Fibroblast of the conjunctiva (primary cell): ENCODE results near the gene KCNQ1.
"Not testable (repeated sequence)": the region's sequence is repeated elsewhere in the genome, so short reads cannot be mapped to it uniquely, and the experiment has no call there.

Experiments used
- DNase-seq: peaks from one replicate; pipeline ENCODE4 v3.0.0-alpha.2; 2010; ENCODE audit warnings: low read depth

KCNQ1 gene

DNA sequence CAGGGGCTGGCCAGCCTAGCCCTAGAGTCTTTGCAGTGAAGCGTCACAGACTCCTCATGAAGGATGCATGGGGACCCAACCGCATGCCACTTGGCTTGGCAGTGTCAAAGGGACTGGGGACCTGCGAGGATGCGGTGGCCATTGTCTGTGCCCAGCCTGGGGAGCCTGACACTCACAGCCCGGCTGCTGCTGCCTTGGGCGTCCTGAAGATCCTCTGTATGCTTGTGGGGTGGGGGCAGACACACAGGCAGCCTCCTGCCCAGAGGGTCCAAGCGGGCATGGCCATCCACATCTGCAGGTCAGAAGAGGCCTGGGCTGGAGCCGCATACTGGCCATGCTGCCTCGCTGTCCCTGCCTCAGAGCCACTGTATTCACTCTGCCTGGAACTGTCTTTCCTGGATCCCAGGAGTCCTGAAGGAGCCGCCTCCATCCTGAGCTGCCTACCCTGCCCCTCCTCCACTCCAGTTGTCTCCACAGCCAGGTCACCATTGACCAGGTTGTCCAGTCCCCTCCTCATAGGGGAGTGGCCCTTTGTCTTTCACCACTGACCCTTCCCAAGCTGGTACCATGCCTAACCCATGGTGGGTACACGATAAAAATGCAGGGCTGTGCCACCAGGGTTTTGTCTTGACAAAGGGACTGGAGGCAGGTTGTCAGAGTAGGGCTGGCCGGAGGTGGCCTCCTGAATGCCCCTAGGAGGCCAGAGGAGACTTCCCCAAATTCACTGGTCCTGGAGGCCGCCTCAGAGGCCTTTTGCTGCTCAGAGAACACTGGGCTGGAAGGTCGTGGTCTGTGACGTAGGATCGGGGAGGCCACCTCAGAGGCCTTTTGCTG is 148.0 kb downstream of the KCNQ1 start:
- DNase-seq: no peak

DNA sequence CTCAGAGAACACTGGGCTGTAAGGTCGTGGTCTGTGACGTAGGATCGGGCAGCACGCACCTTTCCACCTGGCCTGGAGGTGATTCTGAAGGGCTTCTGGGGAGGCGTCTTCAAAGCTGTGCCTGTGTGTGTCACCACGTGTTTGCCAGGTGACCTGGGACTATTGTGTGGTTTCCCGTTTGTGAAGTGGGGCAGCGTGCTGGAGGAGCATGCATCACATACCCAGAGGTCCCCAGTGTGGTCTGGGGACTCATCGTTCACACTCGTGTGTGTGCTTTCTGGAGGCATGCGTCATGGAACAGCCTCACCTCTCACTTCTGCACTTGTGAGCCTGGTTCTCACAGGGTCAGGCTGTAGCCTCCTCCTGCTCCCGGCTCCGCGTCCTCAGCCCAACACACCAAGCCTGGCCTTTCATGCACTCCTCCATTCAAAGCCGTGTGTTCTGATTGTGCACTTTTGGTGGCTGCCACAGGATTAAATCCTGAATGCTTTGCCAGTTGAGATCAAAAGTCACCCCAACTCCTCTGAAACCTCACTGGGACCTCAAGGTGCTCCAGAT is 148.7 kb downstream of the KCNQ1 start:
- DNase-seq: no peak

DNA sequence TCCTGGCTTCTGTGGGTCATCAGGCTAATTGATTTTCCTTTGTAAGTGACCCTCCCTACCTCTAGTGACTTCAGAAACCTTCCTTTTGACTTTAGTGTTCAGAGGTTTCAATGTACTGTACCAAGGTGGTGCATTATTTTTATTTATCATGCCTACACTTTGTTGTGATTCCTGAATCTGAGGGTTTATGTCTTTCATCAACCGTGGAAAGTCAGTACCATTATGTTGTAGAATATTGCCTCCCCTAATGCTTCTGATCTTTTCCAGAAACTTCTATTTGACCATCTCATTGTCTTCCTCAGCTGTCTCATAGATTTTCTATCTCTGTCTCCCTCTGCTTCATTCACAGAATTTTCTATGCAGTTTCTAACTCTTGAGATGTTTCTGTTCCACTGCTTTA is 149.5 kb downstream of the KCNQ1 start:
- DNase-seq: no peak

DNA sequence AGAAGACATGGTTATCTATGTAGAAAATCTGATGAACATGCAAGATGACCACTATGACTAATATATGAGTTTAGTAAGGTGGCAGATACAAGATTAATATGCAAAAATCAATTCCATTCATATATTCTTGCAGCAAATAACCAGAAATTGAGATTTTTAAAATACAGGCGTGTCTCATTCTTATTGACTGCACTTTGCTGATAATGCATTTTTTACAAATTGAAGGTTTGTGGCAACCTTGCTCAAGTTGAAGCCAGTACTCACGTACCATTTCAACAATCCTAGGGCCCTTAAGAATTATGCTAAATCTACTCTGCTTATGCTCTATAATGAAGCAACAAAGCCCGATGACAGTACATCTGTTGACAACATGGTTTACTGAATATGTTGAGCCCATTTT is 150.4 kb downstream of the KCNQ1 start:
- DNase-seq: no peak

DNA sequence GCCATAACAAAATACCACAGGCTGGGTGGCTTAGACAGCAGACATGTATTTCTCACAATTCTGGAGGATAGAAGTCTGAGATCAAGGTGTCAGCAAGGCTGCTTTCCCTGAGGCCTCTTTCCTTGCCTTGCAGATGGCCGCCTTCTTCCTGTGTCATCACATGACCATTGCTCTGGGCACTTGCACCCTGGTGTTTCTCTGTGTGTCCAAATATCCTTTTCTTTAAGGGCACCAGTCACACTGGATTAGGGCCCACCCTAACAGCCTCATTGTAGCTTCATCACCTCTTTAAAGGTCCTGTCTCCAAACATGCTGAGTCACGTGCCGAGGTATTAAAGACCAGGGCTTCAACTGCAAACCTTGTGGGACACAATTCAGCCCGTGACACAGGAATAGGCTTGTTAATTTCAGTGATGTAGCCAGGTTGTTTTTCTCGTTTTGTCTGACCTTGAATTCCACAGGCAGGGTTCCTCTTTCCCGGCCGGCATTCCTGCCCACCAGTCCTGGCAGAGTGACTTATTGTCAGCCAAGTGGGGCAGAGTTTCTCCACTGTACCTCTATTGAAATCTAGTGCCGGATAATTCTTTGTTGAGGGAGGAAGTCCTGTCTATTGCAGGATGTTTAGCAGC is 154.9 kb downstream of the KCNQ1 start:
- DNase-seq: no peak

DNA sequence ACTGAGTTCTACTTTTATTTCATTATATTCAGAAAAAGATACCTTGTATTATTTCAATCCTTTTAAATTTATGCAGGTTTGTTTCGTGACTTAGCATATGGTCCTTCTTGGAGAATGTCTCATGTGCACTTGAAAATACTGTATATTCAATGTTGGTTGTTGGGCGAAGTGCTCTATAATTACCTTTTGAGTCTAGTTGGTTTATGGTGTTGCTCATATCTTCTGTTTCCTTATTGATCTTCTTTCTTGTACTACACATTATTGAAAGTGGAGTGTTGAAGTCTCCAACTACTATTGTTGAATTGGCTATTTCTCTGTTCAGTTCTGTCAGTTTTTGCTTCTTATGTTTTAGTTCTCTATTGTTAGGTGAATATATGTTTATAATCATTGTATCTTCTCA is 164.5 kb downstream of the KCNQ1 start:
- DNase-seq: no peak

DNA sequence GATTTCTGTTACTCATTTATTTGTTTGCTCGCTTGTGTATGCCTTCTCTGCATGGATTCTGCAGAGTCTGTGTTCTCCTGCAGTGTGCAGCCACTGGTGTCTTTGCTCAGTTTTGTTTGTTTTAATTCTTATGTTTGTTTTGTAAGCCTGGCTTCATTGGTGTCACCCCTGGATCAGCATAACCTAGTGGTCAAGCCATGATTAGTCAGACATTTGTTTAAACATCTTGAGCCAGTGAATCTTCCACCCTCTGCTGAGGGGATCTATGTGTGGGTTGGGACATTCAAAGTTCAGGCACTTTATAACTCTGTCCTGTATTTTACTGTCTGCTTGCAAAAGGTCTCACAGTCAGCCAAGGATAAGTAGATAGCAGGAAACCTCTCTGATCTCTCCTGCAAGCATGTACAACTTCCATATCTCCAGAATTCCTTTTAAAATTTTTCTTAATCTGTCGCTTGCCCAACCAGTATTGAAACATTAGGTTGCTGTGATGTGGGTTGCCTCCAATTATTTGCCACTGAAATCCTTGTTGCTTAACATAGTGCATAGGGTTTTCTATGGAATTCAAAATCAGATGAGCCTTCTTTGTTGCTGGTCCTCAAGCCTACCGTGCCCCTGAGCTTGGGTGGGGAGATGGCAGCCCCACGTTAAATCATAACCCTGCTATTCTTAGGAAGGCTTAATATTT is 168.2 kb downstream of the KCNQ1 start:
- DNase-seq: no peak

DNA sequence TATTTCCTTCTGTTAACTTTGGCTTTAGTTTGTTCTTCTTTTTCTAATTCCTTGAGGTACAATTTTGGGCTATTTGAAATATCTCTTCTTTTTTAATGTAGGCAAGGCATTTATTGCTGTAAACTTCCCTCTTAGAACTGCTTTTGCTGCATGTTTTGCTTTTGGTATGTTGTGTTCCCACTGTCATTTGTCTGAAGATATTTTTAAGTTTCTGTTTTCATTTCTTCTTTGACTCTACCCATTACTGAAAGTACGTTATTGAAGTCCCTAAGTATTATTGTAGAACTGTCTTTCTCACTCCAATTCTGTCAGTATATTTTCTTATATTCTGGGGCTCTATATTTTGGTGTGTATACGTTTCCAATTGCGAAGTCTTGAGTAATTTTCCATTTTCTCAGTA is 177.1 kb downstream of the KCNQ1 start:
- no peak for DNase-seq

DNA sequence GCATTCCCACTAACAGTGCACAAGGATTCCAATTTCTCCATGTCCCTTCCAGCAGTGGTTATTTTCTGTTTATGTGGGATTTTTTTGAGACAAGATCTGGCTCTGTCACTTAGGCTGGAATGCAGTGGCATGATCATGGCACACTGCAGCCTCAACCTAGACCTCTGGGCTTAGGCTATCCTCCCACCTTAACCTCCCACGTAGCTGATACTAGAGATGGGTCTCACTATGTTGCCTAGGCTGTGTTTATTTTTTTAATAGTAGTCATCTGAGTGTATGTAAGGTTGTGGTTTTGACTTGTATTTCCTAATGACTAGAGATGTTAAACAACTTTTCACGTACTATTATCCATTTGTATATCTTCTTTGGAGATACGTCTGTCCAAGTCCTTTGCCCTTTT is 180.4 kb downstream of the KCNQ1 start:
- DNase-seq: no peak

DNA sequence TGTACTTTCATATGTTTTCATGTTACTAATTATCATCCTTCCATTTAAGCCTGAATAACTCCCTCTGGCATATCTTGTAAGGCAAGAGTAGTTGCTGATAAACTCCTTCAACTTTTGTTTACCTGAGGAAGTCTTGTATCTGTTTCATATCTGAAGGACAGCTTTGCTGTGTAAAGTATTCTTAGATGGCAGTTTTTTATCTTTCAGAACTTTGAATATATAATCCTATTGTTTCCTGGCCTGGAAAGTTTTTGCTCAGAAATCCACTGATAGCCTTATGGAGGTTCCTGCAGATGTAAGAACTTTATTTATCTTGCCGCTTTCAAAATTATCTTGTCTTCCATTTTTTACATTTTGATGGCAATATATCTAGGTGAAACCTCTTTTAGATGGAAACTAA is 185.9 kb downstream of the KCNQ1 start:
- no peak for DNase-seq

DNA sequence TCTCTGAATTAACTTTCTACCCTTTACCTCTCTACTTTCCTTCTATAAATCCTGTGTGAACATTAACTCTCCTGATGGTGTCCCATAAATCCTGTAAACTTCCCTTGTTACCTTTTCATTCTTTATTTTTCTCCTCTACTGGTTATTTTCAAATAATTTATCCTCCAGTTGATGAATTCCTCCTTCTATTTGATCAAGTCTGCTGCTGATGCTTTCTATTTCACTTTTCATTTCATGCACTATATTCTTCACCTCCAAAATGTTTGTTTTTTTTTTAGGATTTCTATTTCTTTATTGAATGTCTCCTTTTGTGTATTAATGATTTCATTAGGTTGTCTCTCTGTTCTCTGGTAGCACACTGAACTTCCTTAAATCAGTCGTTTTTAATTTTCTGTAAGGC is 186.4 kb downstream of the KCNQ1 start:
- no peak for DNase-seq

DNA sequence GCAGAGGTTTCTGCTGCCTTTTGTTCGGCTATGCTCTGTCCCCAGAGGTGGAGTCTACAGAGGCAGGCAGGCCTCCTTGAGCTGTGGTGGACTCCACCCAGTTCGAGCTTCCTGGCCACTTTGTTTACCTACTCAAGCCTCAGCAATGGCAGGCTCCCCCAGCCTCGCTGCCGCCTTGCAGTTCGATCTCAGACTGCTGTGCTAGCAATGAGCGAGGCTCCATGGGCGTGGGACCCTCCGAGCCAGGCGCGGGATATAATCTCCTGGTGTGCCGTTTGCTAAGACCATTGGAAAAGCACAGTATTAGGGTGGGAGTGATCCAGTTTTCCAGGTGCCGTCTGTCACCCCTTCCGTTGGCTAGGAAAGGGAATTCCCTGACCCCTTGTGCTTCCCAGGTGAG is 195.0 kb downstream of the KCNQ1 start:
- DNase-seq: not testable (repeated sequence)

DNA sequence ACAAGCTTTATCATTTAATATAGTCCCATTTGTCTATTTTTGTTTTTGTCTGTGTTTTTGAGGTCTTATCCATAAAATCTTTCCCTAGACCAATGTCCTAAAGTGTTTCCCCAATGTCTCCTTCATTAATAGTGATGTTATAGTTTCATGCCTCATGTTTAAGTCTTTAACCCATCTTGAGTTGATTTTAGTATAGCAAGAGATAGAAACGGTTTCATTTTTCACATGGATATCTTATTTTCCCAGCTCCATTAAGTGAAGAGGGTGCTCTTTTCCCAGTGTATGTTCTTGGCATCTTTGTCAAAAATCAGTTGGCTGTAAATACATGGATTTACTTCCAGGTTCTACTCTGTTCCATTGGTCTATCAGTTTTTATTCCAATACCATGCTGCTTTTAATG is 196.8 kb downstream of the KCNQ1 start:
- DNase-seq: no peak

DNA sequence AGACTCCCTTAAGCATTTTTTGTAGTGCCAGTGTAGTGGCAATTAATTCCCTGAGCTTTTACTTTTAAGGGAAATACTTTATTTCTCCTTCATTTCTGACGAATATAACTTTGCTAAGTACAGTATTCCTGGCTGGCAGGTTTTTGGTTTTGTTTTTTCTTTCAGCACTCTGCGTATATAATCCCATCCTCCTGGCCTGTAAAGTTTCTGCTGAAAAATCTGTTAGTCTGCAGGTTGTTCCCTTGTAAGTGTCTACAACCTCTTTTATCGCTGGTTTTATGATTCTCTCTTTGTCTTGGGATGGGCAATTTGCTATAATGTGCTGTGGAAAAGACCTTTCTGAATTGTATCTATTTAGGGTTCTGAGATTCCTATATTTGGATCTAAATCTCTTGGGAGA is 198.9 kb downstream of the KCNQ1 start:
- no peak for DNase-seq

DNA sequence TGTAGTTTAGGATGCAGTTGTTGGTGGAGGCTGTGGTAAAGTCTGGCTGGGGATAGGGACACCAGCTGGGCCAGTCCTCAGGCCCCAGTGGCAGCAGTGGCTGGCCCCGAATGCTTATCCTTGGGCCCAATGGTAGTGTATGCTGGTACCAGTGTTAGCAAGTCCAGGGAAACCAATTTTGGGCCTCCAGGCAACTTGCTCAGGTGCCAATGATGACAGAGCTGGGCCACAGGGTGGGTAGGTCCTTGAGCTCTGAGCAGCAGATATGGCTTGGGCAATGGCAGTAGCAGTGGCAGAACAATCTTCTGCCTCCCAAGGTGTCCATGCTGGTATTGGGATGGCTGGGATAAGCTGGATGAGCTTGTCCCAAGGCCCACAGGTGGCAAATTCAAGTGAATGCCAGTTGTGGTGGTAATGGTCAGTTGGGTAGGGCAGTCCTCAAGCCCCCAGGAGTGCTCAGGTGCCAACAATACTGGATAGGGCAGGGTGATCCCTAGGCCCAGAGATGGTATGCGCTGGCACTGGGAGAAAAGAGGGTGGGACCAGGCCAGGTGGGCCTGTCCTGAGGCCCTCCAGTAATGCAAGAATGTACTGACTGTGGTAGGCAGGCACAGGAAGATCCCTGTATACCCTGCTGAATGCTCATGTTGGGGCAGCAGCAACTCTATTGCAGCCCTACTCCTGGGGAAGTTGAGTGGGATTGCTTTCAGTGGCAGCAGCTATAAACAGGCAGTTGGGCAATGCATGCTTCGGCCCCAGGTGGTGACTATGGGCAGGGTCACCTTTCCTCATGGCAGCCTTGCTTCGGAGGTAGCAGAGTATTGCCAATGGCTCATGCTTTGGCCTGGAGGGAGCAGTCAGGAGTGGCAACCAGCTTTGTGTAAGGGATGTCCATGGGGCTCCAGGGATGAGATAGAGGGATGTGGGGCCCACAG is 200.3 kb downstream of the KCNQ1 start:
- DNase-seq: no peak

DNA sequence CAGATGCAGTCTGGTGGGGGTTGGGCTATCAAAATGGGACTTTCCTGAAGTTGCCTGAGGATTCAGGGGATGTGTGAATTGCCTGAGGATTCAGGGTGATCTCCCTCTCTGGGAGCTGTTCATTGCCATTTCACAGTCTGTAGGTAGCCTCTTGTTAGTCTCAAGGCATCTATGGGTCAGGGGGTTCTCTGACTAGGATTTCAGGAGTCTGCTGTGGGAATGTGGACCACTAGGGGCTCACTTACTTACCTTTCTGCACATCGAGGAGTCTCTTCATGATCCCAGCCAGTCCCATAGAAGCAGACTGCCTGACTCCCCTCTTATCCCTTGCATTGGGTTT is 200.9 kb downstream of the KCNQ1 start:
- DNase-seq: no peak

DNA sequence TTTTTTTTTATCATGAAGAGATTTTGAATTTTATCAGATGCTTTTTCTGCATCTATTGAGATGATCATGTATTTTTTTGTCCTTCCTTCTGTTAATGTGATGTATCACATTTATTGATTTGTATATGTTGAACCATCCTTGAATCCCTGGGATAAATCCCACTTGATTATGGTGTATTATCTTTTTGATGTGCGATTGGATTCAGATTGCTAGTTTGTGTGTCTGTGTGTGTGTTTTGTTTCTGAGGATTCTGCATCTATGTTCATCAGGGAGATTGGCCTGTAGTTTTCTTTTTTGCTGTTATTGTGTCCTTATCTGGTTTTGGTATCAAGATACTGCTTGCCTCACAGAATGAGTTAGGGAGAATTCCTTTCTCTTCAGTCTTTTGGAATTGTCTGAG is 202.4 kb downstream of the KCNQ1 start:
- no peak for DNase-seq

DNA sequence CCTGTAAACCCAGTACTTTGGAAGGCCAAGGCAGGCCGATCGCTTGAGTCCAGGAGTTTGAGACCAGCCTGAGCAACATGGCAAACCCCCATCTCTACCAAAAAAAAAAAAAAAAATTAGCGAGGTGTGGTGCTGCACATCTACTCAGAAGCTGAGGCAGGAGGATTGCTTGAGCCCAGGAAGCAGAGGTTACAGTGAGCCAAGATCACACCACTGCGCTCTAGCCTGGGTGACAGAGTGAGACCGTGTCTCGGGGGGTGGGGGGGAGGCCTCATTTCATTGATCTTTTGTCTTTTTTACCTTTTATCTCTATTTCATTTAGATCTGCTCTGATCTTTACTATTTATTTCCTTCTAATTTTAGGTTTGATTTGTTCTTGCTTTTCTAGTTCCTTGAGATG is 203.1 kb downstream of the KCNQ1 start:
- DNase-seq: no peak

DNA sequence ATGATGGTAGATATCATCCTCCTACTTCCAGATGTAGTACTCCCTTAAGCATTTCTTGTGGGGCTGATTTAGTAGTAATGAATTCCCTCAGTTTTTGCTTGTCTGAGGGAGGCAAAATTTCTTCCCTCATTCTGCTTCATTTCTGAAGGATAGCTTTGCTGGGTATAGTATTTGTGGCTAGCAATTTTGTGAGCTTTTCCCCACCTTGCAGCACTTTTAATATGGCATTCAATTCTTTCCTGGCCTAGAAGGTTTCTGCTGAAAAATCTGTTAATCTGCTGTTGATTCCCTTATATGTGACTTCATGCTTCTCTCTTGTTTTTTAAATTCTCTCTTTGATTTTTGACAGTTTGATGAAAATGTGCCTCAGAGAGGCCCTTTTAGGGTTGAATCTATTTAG is 204.6 kb downstream of the KCNQ1 start:
- DNase-seq: no peak

DNA sequence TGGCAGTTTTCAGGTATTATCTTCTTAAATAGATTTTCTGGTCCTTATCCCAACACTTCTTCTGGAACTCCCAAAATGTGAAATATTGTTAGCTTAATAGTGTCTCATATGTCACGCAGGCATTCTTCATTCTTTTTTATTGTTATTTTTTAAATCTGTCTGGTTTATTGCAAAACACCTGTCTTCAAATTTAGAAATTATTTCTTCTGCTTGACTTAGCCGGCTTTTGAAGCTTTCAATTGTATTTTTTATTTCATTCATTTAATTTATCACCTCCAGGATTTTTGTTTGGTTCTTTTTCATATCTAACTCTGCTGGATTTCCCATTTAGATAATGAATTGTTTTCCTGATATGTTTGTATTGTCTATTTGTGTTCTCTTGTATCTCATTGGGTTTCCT is 205.0 kb downstream of the KCNQ1 start:
- no peak for DNase-seq

DNA sequence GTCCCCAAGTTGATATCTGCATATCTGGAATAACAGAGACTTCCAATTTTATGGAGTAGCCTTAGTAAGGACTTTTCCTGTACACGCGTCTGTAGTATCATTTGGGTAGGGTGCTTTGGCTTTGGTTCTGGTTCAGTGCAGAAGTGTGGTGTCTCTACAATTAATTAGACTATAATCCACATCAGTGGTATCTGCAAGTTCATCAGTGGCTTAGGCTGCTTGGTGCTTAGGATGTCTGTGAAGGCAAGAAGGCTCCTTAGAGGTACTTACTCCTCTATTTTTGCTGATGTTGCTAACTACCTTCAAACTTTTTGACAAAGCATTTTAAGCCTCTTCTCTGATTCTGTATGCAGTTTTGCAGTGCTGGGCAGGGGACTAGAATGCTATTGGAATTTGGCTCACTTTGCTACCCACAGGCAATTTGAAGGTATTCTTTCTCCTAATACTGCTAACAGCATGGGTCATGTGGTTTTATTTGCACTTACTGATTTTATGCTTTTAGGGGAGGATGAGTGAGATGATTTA is 205.6 kb downstream of the KCNQ1 start:
- DNase-seq: no peak
